ENCODE measurements around the gene TRMT2A.

Gene TRMT2A

DNA sequence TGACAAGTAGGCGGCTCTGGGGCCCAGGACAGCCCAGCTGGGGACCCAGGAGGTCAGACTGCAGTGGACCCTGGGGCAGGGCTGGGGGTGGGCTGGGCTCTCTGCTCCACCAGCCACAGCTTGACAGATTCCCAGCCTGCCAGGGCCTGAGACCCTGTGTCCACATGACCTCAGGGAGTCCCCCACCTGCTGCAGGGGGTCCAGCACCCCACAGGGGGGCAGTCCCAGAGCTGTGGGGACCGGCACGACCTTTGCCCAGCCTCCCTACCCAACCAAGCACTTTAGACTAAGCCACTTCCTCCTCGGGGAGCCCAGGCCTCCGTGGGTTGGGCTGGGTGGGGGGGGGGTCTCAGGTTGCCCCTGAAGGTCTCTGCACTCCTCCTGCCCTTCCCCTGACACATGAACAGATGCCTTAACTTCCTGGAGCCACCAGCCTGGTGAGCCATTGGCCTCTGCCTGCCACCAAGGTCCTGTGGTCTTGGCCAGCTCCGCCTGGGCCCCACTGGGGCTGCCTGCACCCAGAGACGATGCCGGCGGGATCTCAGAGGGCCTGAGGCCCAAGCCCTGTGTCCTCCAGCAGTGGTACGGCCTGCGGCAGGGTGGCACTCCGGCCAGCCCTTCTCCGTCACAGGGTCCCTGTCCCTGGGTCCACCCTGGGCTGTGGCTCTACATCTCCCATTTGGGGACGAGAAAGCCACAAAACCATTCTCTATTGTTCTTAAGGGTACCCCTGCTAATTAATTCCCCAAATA lies 30.4 kb upstream of the TRMT2A start:
- DNase-seq = no peak

GRCh38 chr22:20146777-20147176 lies 29.8 kb upstream of the TRMT2A start:
- DNase-seq = no peak

- no peak for DNase-seq
Observed at GRCh38 chr22:20145832-20146223, 28.8 kb upstream of the TRMT2A start.

GRCh38 chr22:20145206-20145831 lies 28.3 kb upstream of the TRMT2A start:
- no peak for DNase-seq

GRCh38 chr22:20143883-20144665 lies 27.0 kb upstream of the TRMT2A start:
- no peak for DNase-seq

DNA sequence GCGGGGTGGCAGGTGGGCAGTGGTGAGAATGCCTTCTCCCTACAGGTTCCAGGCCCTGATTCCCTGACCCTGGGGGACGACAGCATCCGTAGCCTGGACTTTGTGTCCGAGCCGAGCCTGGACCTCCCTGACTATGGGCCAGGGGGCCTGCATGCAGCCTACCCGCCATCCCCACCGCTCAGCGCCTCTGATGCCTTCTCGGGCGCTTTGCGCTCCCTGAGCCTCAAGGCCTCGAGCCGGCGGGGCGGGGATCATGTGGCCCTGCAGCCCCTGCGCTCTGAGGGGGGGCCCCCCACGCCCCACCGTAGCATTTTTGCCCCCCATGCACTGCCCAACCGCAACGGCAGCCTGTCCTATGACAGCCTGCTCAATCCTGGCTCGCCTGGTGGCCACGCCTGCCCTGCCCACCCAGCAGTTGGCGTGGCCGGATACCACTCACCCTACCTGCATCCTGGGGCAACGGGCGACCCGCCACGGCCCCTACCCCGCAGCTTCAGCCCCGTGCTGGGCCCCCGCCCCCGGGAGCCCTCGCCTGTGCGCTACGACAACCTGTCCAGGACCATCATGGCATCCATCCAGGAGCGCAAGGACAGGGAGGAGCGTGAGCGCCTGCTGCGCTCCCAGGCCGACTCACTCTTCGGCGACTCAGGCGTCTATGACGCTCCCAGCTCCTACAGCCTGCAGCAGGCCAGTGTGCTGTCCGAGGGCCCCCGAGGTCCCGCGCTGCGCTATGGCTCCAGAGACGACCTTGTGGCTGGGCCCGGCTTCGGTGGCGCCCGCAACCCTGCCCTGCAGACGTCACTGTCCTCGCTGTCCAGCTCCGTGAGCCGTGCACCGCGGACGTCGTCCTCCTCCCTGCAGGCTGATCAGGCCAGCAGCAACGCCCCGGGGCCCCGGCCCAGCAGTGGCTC lies 25.9 kb upstream of the TRMT2A start:
- DNase-seq = no peak

DNA sequence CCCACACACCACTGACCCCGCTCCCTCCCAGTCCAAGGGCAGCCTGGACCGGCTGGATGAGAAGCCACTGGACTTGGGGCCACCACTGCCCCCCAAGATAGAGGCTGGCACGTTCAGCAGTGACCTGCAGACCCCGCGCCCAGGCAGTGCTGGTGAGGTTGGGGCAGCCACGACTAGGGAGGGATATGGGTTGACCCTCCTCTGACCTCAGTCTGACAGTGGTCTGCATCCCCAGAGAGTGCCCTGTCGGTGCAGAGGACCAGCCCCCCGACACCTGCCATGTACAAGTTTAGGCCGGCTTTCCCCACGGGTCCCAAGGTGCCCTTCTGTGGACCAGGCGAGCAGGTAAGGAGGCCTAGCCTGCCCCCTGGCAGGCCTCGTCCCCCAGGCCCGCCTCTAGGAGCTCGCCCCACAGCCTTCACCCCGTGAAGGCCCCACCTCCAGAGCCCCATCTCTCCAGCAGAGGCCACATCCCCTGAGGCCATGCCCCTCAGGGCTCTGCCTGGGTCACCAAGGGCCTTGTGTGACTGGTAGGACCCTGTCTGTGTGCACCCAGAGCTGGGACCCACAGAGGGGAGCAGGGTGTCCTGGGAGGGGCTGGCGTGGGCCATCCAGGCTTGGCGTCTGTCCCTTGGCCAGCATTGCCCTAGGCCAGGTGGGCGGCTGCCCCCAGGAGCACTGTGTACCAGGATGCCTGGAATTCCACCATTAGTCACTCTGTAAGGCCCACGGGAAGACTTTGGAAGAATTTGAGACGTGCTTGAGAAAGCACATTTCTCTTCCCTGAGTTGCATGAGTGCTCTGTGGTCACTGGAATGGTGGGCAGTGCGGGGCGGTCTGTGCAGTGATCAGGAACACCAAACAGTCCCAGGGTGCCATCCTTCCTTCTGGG lies 24.4 kb upstream of the TRMT2A start:
- no peak for DNase-seq

DNA sequence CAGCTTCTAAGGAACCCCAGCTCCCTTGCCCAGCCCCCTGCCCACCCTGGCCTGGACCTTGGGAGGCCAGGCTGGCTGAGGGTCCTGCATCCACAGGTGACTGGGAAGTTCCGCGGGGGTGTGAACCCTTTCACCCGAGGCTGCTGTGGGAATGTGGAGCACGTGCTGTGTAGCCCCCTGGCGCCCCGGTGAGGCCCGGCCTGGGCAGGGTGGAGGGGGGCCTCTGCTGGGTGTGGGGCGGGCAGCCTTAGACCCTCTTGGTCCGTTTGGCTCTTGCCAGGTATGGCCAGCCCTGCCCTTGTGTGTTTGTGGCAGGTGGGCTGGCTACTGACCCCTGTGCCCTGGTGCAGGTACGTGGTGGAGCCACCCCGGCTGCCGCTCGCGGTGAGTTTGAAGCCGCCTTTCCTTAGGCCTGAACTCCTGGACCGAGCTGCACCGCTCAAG lies 23.5 kb upstream of the TRMT2A start:
- no peak for DNase-seq

DNA sequence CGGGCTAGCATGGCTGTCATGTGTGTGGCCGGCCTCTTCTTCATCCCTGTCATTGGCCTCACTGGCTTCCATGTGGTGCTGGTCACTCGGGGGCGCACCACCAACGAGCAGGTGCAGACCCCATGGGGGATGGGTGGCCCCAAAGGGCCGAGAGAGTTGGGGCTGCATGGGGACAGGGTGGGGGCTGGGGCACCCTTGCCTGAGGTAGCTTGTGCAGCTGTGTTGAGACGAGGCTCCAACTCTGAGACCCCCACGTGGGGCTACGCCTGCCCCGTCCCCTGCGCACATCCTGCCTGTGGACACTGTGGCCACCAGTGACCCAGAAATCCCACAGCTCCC lies 23.1 kb upstream of the TRMT2A start:
- DNase-seq = no peak

GRCh38 chr22:20139391-20140106 lies 22.5 kb upstream of the TRMT2A start:
- DNase-seq = no peak

GRCh38 chr22:20138868-20139267 lies 21.8 kb upstream of the TRMT2A start:
- no peak for DNase-seq

DNA sequence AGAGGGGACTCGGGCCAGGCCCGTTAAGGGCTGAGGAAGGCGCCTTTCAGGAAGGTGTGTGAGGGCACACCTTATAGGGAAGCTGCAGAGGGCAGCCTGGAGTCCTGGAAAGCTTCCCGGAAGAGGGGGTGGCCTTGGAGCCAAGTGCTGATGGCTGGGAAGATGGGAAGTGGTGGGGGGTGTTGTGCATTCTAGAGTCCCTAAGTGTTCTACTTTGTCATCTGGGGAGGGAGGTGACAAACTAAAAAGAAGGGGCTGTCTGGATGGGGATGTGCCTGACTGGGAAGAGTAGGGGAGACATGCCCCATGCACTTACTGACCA lies 21.4 kb upstream of the TRMT2A start:
- DNase-seq = no peak

- DNase-seq = no peak
Observed at GRCh38 chr22:20137671-20138416, 20.8 kb upstream of the TRMT2A start.

DNA sequence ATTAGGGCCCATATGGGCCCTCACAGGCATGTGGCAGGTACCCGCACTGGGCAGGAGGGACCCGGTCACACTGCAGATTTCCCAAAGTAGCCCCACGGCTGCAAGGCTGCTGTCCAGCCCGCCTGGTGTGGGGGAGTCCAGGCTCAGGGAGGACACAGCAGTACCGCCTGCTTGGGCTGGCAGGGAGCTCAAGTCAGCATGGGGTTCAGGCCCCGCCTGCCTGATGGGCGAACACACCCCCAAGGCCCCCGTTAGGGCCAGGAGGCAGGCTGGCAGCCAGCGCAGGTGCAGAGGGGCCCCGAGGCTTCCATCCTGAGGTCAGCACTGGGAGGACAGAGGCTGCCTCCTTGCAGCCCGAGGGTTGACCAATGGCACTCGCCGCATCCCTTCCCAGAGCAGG lies 20.1 kb upstream of the TRMT2A start:
- DNase-seq = no peak

DNA sequence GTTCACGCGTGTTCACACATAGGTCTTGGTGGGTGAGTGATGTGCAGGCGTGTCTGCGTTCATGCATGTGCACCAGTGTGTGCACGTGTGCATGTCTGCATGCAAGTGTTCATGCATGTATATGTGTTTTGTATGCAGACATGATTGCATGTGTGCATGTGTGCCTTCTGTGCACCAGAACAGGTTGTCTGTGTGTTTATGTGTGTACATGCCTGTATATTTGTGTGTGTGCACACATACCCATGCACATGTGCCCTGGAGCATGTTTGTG lies 19.5 kb upstream of the TRMT2A start:
- DNase-seq = no peak

DNA sequence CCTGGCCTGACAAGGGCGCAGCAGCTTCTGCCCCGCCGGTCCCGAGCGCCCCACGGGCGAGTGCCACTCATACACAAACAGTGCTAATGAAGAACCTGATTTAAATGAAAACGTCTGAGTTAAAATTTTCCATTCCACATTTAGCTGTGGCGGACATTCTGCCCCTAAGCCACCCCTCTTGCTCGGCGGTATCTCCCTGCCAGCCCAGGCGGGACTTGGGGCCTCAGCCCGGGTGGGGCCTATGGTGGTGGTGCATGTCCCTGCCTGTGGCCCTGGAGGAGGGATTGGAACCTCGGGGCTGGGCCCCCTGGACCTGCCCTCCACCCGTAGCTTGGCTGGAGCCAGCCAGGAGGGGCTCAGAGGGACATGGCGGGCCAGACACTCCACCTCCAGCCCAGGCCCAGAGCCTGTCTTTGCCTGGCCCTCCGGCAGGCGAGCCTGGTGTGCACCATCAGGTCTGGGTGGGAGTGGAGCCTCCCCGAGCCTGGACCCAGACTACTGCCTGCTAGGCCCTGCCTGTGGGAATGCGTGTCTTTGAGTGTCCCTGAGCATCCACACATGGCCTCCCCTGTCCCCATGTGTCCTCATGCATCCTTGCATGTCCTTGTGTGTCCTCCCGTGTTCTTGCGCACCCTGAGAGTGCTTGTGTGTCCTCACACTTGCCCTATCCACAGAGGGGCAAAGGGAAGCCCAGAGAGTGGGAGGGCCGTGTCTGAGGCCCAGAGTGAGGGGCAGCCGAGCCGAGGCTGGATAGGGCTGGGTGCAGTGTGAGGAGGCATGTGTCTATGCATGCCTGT lies 19.0 kb upstream of the TRMT2A start:
- no peak for DNase-seq

DNA sequence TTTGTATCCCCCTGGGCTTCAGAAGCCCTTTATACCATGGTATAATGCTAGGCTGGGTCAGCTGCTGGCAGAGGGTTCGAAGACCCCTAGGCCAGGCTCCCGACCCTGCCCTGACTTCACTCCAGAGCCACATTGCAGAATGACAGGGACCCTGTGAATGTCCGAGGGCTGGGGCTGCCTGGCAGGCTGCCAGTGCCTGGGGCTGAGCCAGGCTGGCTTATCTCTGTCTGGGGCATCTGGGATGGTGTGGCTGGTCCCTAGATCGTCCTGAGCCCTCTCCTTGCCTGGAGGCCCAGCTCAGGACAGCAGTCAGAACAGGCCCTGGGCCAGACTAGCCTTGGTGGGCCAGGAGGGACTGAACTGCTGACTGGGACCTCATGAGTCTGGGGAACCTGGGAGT lies 18.2 kb upstream of the TRMT2A start:
- no peak for DNase-seq

DNA sequence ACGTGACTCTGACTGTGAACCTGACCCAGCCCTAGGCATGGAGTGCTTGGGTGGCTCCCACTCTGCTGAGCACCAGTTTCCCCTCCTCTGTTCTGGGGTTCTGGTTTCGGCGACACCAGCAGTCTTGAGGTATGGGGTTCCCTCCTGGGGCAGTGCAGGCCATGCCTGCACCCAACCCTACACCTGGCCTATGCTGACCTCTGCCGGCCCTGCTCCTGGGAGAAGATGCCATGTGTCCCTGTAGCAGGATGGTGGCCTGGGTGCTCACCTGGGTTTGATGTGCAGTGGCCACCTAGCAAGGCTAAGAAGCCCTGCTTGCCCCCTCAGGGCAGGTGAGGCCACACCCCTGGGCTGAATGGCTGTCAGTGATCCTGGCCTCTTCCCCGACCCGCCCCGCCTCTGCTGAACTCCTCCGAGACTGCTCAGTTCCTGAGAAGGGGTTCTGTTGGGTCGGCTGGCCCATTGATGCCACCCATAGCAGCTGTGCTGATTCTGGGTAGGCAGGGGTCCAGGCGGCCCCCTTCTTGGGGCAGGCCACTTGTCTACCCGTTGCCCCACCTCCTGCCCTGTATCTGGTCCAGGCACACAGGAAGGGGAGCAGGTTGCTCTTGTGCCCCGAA lies 17.0 kb upstream of the TRMT2A start:
- DNase-seq = no peak

DNA sequence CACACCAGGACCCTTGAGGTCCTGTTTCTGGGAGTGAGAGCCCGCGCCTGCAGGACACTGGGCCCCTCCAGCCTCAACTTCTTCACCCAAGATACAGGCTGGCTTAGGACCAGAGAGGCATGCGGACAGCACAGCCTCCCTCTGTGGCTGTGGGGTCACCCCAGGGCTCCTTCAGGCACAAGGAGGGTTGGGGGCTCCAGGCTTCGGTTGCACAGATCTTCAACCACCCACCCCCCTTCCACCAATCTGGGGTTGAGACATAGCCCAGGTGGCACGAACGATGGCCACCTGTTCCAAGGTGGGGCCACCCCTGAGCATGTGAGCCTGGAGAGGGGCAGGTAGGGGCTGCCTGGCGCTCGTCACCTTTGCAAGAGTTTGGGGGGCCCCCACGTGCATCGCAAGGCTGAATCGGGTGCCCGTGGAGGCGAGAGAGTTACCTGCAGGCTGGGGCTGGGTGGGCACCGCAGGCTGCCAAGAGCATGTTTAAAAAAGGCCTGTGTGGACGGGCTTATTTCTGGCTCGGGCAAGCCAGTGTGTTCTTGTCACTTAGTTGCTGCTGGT lies 15.7 kb upstream of the TRMT2A start:
- DNase-seq = no peak

Data from activated naive CD4-positive, alpha-beta T cell treated with Interleukin-2 at 50 U/mL for 16 hours (primary cell).